HepG2 (cell line): ENCODE results near the gene NEURL1. TPM values are rescaled to one million over a fixed set of nuclear protein-coding genes. Genes with fewer than 3 reads are reported as not detected.

ENCODE experiments used
- DMTF1 ChIP-seq: sonication (generic); formaldehyde crosslinking; IDR thresholded peaks from 2 replicates; pipeline ENCODE4 v1.4.0; 2020; ENCODE audit warnings: mild to moderate bottlenecking, missing genetic modification reagents
- GMEB2 ChIP-seq: IDR thresholded peaks from 2 replicates; pipeline ENCODE4 v1.6.1; 2016; ENCODE audit warnings: missing biosample characterization, missing genetic modification reagents, low read depth
- JUN ChIP-seq: sonication (generic); formaldehyde crosslinking; IDR thresholded peaks from 2 replicates; pipeline ENCODE4 v1.4.0; 2020; ENCODE audit warnings: mild to moderate bottlenecking, missing genetic modification reagents
- KDM2A ChIP-seq: sonication (generic); formaldehyde crosslinking; IDR thresholded peaks from 2 replicates; pipeline ENCODE4 v1.4.0; 2020; ENCODE audit warnings: low read depth, missing genetic modification reagents, borderline replicate concordance
- MBD4 ChIP-seq: IDR thresholded peaks from 2 replicates; pipeline ENCODE4 v1.6.1; 2012; ENCODE audit warnings: low read length, inconsistent platforms, borderline replicate concordance
- MXD1 ChIP-seq: sonication (generic); formaldehyde crosslinking; IDR thresholded peaks from 2 replicates; pipeline ENCODE4 v1.4.0; 2020; ENCODE audit warnings: mild to moderate bottlenecking, missing genetic modification reagents
- SOX13 ChIP-seq, 3 experiments: fragments of 450-650 bp in 1 of 3; sonication (generic) in 1 of 3; formaldehyde crosslinking in 1 of 3; IDR thresholded peaks in 2 of 3; conservative IDR thresholded peaks in 1 of 3; 2 replicates each; pipeline versions ENCODE4 v1.5.0 to v1.6.1; 2016 to 2020; ENCODE audit warnings: antibody characterized with exemption in 1 of 3, mild to moderate bottlenecking in 1 of 3, missing compliant biosample characterization in 1 of 3, missing genetic modification reagents in 1 of 3, moderate library complexity in 1 of 3
- TCF7L2 ChIP-seq: IDR thresholded peaks from 2 replicates; pipeline ENCODE4 v1.6.1; 2011; ENCODE audit warnings: mild to moderate bottlenecking, low read depth, low read length, moderate library complexity
- ZBTB21 ChIP-seq: sonication (generic); formaldehyde crosslinking; IDR thresholded peaks from 2 replicates; pipeline ENCODE4 v1.4.0; 2020; ENCODE audit warnings: missing genetic modification reagents
- ZEB1 ChIP-seq: IDR thresholded peaks from 2 replicates; pipeline ENCODE4 v1.6.1; 2012; ENCODE audit warnings: mild to moderate bottlenecking, low read depth, inconsistent platforms; ENCODE audit not compliant: insufficient replicate concordance
- ZIK1 ChIP-seq: sonication (generic); formaldehyde crosslinking; IDR thresholded peaks from 2 replicates; pipeline ENCODE4 v1.5.0; 2020; ENCODE audit warnings: mild to moderate bottlenecking, low read depth, missing genetic modification reagents, borderline replicate concordance
- ZKSCAN1 ChIP-seq: fragments of 150-350 bp; IDR thresholded peaks from 2 replicates; pipeline ENCODE4 v1.6.1; 2014; ENCODE audit warnings: low read length
- ZMYM3 ChIP-seq: sonication (generic); formaldehyde crosslinking; IDR thresholded peaks from 2 replicates; pipeline ENCODE4 v1.5.1; 2020; ENCODE audit warnings: mild to moderate bottlenecking, missing genetic modification reagents
- ZNF264 ChIP-seq: sonication (generic); formaldehyde crosslinking; IDR thresholded peaks from 2 replicates; pipeline ENCODE4 v1.4.0; 2020; ENCODE audit warnings: missing genetic modification reagents
- ZNF414 ChIP-seq: sonication (generic); formaldehyde crosslinking; IDR thresholded peaks from 2 replicates; pipeline ENCODE4 v1.5.0; 2020; ENCODE audit warnings: missing genetic modification reagents
- ZNF513 ChIP-seq: sonication (generic); formaldehyde crosslinking; conservative IDR thresholded peaks from 2 replicates; pipeline ENCODE4 v1.5.0; 2020; ENCODE audit warnings: missing genetic modification reagents
- ZNF766 ChIP-seq: sonication (generic); formaldehyde crosslinking; IDR thresholded peaks from 2 replicates; pipeline ENCODE4 v1.5.0; 2020; ENCODE audit warnings: missing genetic modification reagents, borderline replicate concordance
- ZNF770 ChIP-seq: sonication (generic); formaldehyde crosslinking; IDR thresholded peaks from 2 replicates; pipeline ENCODE4 v1.5.0; 2020; ENCODE audit warnings: mild to moderate bottlenecking, missing genetic modification reagents
- ZZZ3 ChIP-seq: sonication (generic); formaldehyde crosslinking; IDR thresholded peaks from 2 replicates; pipeline ENCODE4 v1.4.0; 2020; ENCODE audit warnings: missing genetic modification reagents, mild to moderate bottlenecking, borderline replicate concordance
- polyA plus RNA-seq, 8 experiments: library from polyadenylated mRNA; depleted of rRNA in 3 of 8; stranded (reverse) in 7 of 8; unstranded in 1 of 8; fragments of >200 nt; fragmentation: Illumina TruSeq in 4 of 8; extraction: Trizol in 4 of 8; gene quantifications; 2 replicates each; pipeline versions ENCODE4 v1.2.1 to v1.2.3, GENCODE V29; 2011 to 2016; ENCODE audit warnings: low read depth in 4 of 8, missing spikeins in 1 of 8, mixed read lengths in 1 of 8; ENCODE audit not compliant: insufficient read depth in 1 of 8
- total RNA-seq, 5 experiments: library from RNA; depleted of rRNA; stranded (reverse); fragments of >200 nt; fragmentation: Illumina TruSeq; extraction: Trizol; gene quantifications; 2 replicates each; pipeline ENCODE4 v1.2.3, GENCODE V29; 2016; ENCODE audit warnings: low read depth in 1 of 5

Gene NEURL1
- total and polyA plus RNA-seq, 2 of the 13 experiments (the other 11 are each of a cell fraction or from before 2014, with no cell fraction given): not detected

GRCh38 chr10:103578782-103579382 is 85.4 kb downstream of the NEURL1 start (continued):
- TF ChIP-seq ZMYM3 (CRISPR knock-in tag): peak; percentile 67
- TF ChIP-seq TCF7L2: no peak
- no peak for TF ChIP-seq ZNF766
- TF ChIP-seq JUN (CRISPR knock-in tag): no peak
- TF ChIP-seq MXD1 (CRISPR knock-in tag): no peak
- TF ChIP-seq ZNF414 (CRISPR knock-in tag): peak; percentile 65
- peak; percentile 74 for TF ChIP-seq KDM2A
- TF ChIP-seq ZNF513 (CRISPR knock-in tag): no peak
- TF ChIP-seq DMTF1 (CRISPR knock-in tag): no peak
- TF ChIP-seq ZBTB21 (CRISPR knock-in tag): no peak
- peak; percentile 0 for TF ChIP-seq ZEB1
- TF ChIP-seq GMEB2 (CRISPR knock-in tag): no peak
- peak; percentile 88 for TF ChIP-seq ZNF770 (CRISPR knock-in tag)
- TF ChIP-seq ZIK1 (CRISPR knock-in tag): no peak
- TF ChIP-seq ZNF264 (CRISPR knock-in tag): no peak
- no peak for TF ChIP-seq MBD4
- TF ChIP-seq ZZZ3 (CRISPR knock-in tag): 0 out of 2 replicates have a peak, but pooled peaks have one; percentile 52
- no peak for TF ChIP-seq ZKSCAN1
- TF ChIP-seq SOX13 (IDR thresholded peaks at IDR 0.05): no peak
- TF ChIP-seq SOX13 (CRISPR knock-in tag; conservative IDR thresholded peaks at IDR 0.05 in 1 of 2, IDR thresholded peaks at IDR 0.05 in 1 of 2): peak in 1 of 2 experiments; percentile 67; a peak in 1 of 4 replicates
